Ovary (tissue), 3 donors: ENCODE results near the gene CACNA1C.

ENCODE experiments used
- CTCF ChIP-seq, 3 donors: fragments of 450-650 bp in 2 of 3; fragments of 200-600 bp in 1 of 3; IDR thresholded peaks; one replicate each; pipeline versions ENCODE4 v1.5.1 to v1.8.0; 2016 to 2022; ENCODE audit warnings: antibody characterized with exemption in 3 of 3, mild to moderate bottlenecking in 1 of 3
- POLR2A ChIP-seq: fragments of 450-650 bp; IDR thresholded peaks from one replicate; pipeline ENCODE4 v1.6.1; 2017; ENCODE audit warnings: antibody characterized with exemption, mild to moderate bottlenecking, moderate library complexity
- donor health status: DM: no; HTN: no; CAD: no.

- no peak for TF ChIP-seq CTCF (IDR thresholded peaks at IDR 0.05)
- no peak for TF ChIP-seq POLR2A
Measured at GRCh38 chr12:2417481-2418160, 364.8 kb downstream of the CACNA1C start.
